Prostate gland (tissue), 2 donors: Measurements from ENCODE around the gene SPRED2. TPM values are rescaled to one million over a fixed set of nuclear protein-coding genes. Genes with fewer than 3 reads are reported as not detected.
A peak's percentile ranks its signal among the peaks of the same experiment; 100 is the strongest.

Source experiments
- DNase-seq: peaks from one replicate; pipeline ENCODE4 v3.0.0-alpha.2; 2019; ENCODE audit warnings: low spot score
- H3K27ac ChIP-seq, 2 donors: fragments of 200-600 bp; sonication (generic); 2 replicates each; pipeline ENCODE4 v1.5.1; 2017 to 2019
- H3K27me3 ChIP-seq: fragments of 200-600 bp; sonication (generic); replicated peaks from 2 replicates; pipeline ENCODE4 v1.5.1; 2019; ENCODE audit not compliant: insufficient read depth
- H3K36me3 ChIP-seq, 2 donors: fragments of 200-600 bp; sonication (generic); 1 replicate in 1 of 2; 2 replicates in 1 of 2; pipeline versions ENCODE4 v1.5.1 to v1.8.1; 2017 to 2019
- H3K4me1 ChIP-seq: fragments of 200-600 bp; sonication (generic); replicated peaks from 2 replicates; pipeline ENCODE4 v1.5.1; 2019
- H3K4me3 ChIP-seq, 2 donors: fragments of 200-600 bp; sonication (generic); 2 replicates each; pipeline ENCODE4 v1.5.1; 2017 to 2019
- H3K9me3 ChIP-seq: fragments of 200-600 bp; sonication (generic); 2 replicates; pipeline ENCODE4 v1.5.1; 2017
- CTCF ChIP-seq, 4 experiments: fragments of 200-600 bp in 2 of 4; fragments of 450-650 bp in 2 of 4; sonication (generic) in 2 of 4; IDR thresholded peaks; 1 replicate in 3 of 4; 2 replicates in 1 of 4; pipeline ENCODE4 v1.5.1; 2016 to 2019; ENCODE audit warnings: antibody characterized with exemption in 4 of 4, mild to moderate bottlenecking in 2 of 4, moderate library complexity in 2 of 4
- POLR2A ChIP-seq: fragments of 450-650 bp; IDR thresholded peaks from one replicate; pipeline ENCODE4 v1.6.1; 2016; ENCODE audit warnings: antibody characterized with exemption, mild to moderate bottlenecking
- POLR2AphosphoS5 ChIP-seq: sonication (generic); formaldehyde crosslinking; IDR thresholded peaks from one replicate; pipeline ENCODE4 v1.6.1; 2017; ENCODE audit warnings: antibody characterized with exemption
- WGBS: methylation state at CpG from one replicate; pipeline ENCODE4 v1.1.5; 2018; 5-methylcytosine and 5-hydroxymethylcytosine counted together
- intact Hi-C: fragments of 100-400 bp; cut with DNase I; formaldehyde crosslinking; loops from one replicate; pipeline ENCODE4 v1.14.2; 2022
- total RNA-seq, 2 donors: library from RNA; depleted of rRNA; stranded (reverse); fragments of >200 nt; gene quantifications; one replicate each; pipeline ENCODE4 v1.1.0, GENCODE V29; 2016

The SPRED2 gene
- total RNA-seq, 2 donors from 2014 or later: 23.7 to 27.1 TPM

- no peaks in the 10 kb centered on the region for H3K36me3 ChIP-seq
- DNase-seq: no peak
- intact Hi-C loops: no loop called here
- H3K4me3 ChIP-seq: no peak overlapping the region
- TF ChIP-seq POLR2AphosphoS5 (no peak), CTCF (IDR thresholded peaks at IDR 0.05) (no peak), POLR2A (no peak)
- no peaks in the 10 kb centered on the region for H3K9me3 ChIP-seq
- H3K4me1 ChIP-seq: no peaks in the 10 kb centered on the region
- H3K27ac ChIP-seq: no peak overlapping the region
- 86% methylated on average over 7 of the region's 7 CpGs for WGBS
- no peaks in the 10 kb centered on the region for H3K27me3 ChIP-seq
Measured at GRCh38 chr2:65331336-65332025, 100.9 kb downstream of the SPRED2 start.

DNA sequence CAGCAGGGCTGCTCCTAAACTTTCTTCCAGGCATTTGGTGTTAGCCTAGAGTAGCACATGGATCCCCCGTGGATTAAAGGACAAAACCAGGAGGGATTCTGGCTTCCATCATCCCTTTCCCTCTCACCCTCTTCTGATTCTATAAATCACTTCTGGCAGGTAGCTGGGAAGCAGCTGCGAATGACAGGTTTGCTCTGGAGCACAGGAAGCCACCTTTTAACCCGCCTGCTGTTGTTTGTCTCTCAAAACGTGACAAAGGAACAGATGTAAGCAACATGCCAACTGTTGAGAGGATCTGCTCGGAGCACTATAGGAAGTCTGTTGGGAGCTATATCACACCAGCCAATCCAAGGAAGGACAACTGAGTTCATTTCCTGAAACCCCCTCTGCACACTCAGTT is 102.9 kb downstream of the SPRED2 start:
- Histone ChIP-seq H3K36me3 (no peaks in the 10 kb centered on the region), H3K27me3 (no peaks in the 10 kb centered on the region), H3K27ac (no peak overlapping the region), H3K4me3 (no peak overlapping the region), H3K4me1 (no peaks in the 10 kb centered on the region), H3K9me3 (no peaks in the 10 kb centered on the region)
- WGBS: 53% methylated on average over 5 of the region's 5 CpGs
- DNase-seq: no peak
- intact Hi-C loops: no loop called here
- TF ChIP-seq POLR2AphosphoS5: no peak
- no peak for TF ChIP-seq POLR2A
- TF ChIP-seq CTCF (IDR thresholded peaks at IDR 0.05): no peak

DNA sequence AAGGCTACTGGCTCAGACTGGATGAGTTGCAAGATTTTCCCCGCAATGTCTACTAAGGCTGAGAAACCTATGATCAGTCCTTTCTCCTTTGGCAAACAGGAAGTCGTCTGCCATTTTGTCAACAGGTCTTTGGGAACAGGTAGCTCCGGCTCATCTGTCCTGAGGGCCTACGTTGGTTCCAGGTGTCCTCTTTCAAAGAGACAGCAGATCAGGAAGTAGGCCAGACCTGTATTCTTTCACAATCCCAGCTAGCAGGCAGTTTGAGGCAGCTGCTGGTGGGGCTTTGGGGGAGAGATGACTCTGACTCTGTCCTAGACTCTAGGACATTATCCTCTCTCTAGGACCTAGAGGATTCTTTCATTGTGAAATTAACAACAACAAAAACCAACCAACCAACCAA is 106.1 kb downstream of the SPRED2 start:
- Histone ChIP-seq H3K27ac (no peak overlapping the region), H3K9me3 (no peaks in the 10 kb centered on the region), H3K36me3 (no peaks in the 10 kb centered on the region), H3K4me1 (no peaks in the 10 kb centered on the region), H3K27me3 (no peaks in the 10 kb centered on the region), H3K4me3 (no peak overlapping the region)
- 58% methylated on average over 4 of the region's 4 CpGs for WGBS
- no peak for DNase-seq
- TF ChIP-seq POLR2A (no peak), POLR2AphosphoS5 (peak; percentile 10)
- intact Hi-C loops: no loop called here

GRCh38 chr2:65325066-65325465 is 107.3 kb downstream of the SPRED2 start:
- H3K4me3 ChIP-seq: no peak overlapping the region
- no peaks in the 10 kb centered on the region for H3K36me3 ChIP-seq
- no peak for TF ChIP-seq POLR2A
- TF ChIP-seq POLR2AphosphoS5: no peak
- TF ChIP-seq CTCF (IDR thresholded peaks at IDR 0.05): no peak
- no peaks in the 10 kb centered on the region for H3K4me1 ChIP-seq
- H3K27ac ChIP-seq: no peak overlapping the region
- 95% methylated on average over 2 of the region's 2 CpGs for WGBS
- no peak for DNase-seq
- intact Hi-C loops: no loop called here
- H3K27me3 ChIP-seq: no peaks in the 10 kb centered on the region
- no peaks in the 10 kb centered on the region for H3K9me3 ChIP-seq

GRCh38 chr2:65320946-65321345 is 111.5 kb downstream of the SPRED2 start:
- H3K4me3 ChIP-seq: no peak overlapping the region
- no peak for DNase-seq
- H3K9me3 ChIP-seq: no peaks in the 10 kb centered on the region
- intact Hi-C loops: no loop called here
- peaks cover 9% of the 10 kb centered on the region for H3K4me1 ChIP-seq
- H3K36me3 ChIP-seq: no peaks in the 10 kb centered on the region
- TF ChIP-seq POLR2AphosphoS5: no peak
- no peak for TF ChIP-seq POLR2A
- TF ChIP-seq CTCF (IDR thresholded peaks at IDR 0.05): no peak
- 90% methylated on average over 2 of the region's 2 CpGs for WGBS
- H3K27ac ChIP-seq: no peak overlapping the region
- no peaks in the 10 kb centered on the region for H3K27me3 ChIP-seq
